GM18498 (cell line): ENCODE results near the gene HNRNPU.
A peak's percentile ranks its signal among the peaks of the same experiment; 100 is the strongest.
"Not testable (repeated sequence)": the region's sequence is repeated elsewhere in the genome, so short reads cannot be mapped to it uniquely, and the experiment has no call there.

Experiments used
- ATAC-seq: cut with Tn5 transposase; IDR thresholded peaks from one replicate; pipeline ENCODE4 v1.9.1; 2021; ENCODE audit warnings: mild to moderate bottlenecking, moderate library complexity; ENCODE audit not compliant: unreplicated experiment

HNRNPU gene

GRCh38 chr1:244843148-244843978, 21.0 kb downstream of the HNRNPU start:
- ATAC-seq: no peak

- ATAC-seq: no peak
These were observed 22.9 kb downstream of the HNRNPU start for GRCh38 chr1:244841273-244841927.

- ATAC-seq: no peak
These were observed 24.0 kb downstream of the HNRNPU start for GRCh38 chr1:244840219-244840794.

- no peak for ATAC-seq
These were observed 24.7 kb downstream of the HNRNPU start for GRCh38 chr1:244839656-244840055.

- no peak for ATAC-seq
These were observed 26.6 kb downstream of the HNRNPU start for GRCh38 chr1:244837597-244838258.

- no peak for ATAC-seq
These were observed 27.8 kb downstream of the HNRNPU start for GRCh38 chr1:244836584-244836983.

GRCh38 chr1:244836135-244836521, 28.2 kb downstream of the HNRNPU start:
- no peak for ATAC-seq

GRCh38 chr1:244835276-244836134, 28.8 kb downstream of the HNRNPU start, which contains the start of gene COX20:
TSS of gene COX20 (plus strand) at chr1:244835658. CDS start at chr1:244835715, 57 bp downstream.
- peak; percentile 72 for ATAC-seq

GRCh38 chr1:244834543-244835275, 29.6 kb downstream of the HNRNPU start:
- ATAC-seq: peak; percentile 73

- peak; percentile 8 for ATAC-seq
These were observed 30.4 kb downstream of the HNRNPU start for GRCh38 chr1:244833734-244834542.

GRCh38 chr1:244833260-244833659, 31.1 kb downstream of the HNRNPU start:
- not testable (repeated sequence) for ATAC-seq

- ATAC-seq: no peak
These were observed 33.7 kb downstream of the HNRNPU start for GRCh38 chr1:244830639-244831038.

- no peak for ATAC-seq
These were observed 37.6 kb downstream of the HNRNPU start for GRCh38 chr1:244826712-244827111.

GRCh38 chr1:244822878-244823277, 41.5 kb downstream of the HNRNPU start:
- no peak for ATAC-seq

GRCh38 chr1:244821134-244821533, 43.2 kb downstream of the HNRNPU start:
- no peak for ATAC-seq

GRCh38 chr1:244820131-244820530, 44.2 kb downstream of the HNRNPU start:
- no peak for ATAC-seq

GRCh38 chr1:244817415-244817894, 46.9 kb downstream of the HNRNPU start:
- ATAC-seq: no peak

GRCh38 chr1:244815600-244816099, 48.7 kb downstream of the HNRNPU start:
- no peak for ATAC-seq
